NCI-H128 (cell line): ENCODE data around the gene AGAP2.

Experiments used
- DNase-seq: peaks from one replicate; lab custom pipeline; 2025; ENCODE audit not compliant: unreplicated experiment; lab: John Stamatoyannopoulos, UW

AGAP2 gene

GRCh38 chr12:57767876-57768275 is 29.3 kb upstream of the AGAP2 start:
- no peak for DNase-seq

GRCh38 chr12:57767305-57767698 is 28.8 kb upstream of the AGAP2 start:
- DNase-seq = no peak

- DNase-seq = no peak
Observed at GRCh38 chr12:57766464-57767304, 28.1 kb upstream of the AGAP2 start, which contains the start of gene CYP27B1. CYP27B1 (minus strand) TSS chr12:57767078; CDS start chr12:57767041, 37 bp downstream.

- DNase-seq = no peak
Observed at GRCh38 chr12:57765698-57766463, 27.3 kb upstream of the AGAP2 start.

- DNase-seq = no peak
Observed at GRCh38 chr12:57765003-57765697, 26.6 kb upstream of the AGAP2 start.

GRCh38 chr12:57764662-57765002 is 26.1 kb upstream of the AGAP2 start:
- DNase-seq = no peak

- DNase-seq = no peak
Observed at GRCh38 chr12:57763881-57764661, 25.5 kb upstream of the AGAP2 start.

GRCh38 chr12:57762463-57762862 is 23.9 kb upstream of the AGAP2 start:
- no peak for DNase-seq

GRCh38 chr12:57761391-57761998 is 23.0 kb upstream of the AGAP2 start:
- DNase-seq = no peak

- no peak for DNase-seq
Observed at GRCh38 chr12:57760347-57760982, 21.9 kb upstream of the AGAP2 start.

- DNase-seq = no peak
Observed at GRCh38 chr12:57759360-57759980, 20.9 kb upstream of the AGAP2 start.

- DNase-seq = no peak
Observed at GRCh38 chr12:57758552-57759359, 20.2 kb upstream of the AGAP2 start.

GRCh38 chr12:57757771-57758170 is 19.2 kb upstream of the AGAP2 start:
- no peak for DNase-seq

GRCh38 chr12:57756406-57757341 is 18.1 kb upstream of the AGAP2 start:
- DNase-seq = no peak

- no peak for DNase-seq
Observed at GRCh38 chr12:57755454-57756372, 17.2 kb upstream of the AGAP2 start.

- DNase-seq = no peak
Observed at GRCh38 chr12:57755194-57755453, 16.6 kb upstream of the AGAP2 start.
